Adrenal gland (tissue), 5 donors: Measurements from ENCODE around the gene ST6GALNAC3.

Source experiments
- CTCF ChIP-seq, 6 experiments: fragments of 450-650 bp in 4 of 6; fragments of 200-600 bp in 2 of 6; sonication (generic) in 1 of 6; IDR thresholded peaks; 1 replicate in 5 of 6; 2 replicates in 1 of 6; pipeline versions ENCODE4 v1.5.1 to v1.8.0; 2016 to 2021; ENCODE audit warnings: antibody characterized with exemption in 6 of 6, mild to moderate bottlenecking in 2 of 6, moderate library complexity in 1 of 6
- POLR2A ChIP-seq, 2 donors: fragments of 450-650 bp; IDR thresholded peaks; one replicate each; pipeline ENCODE4 v1.6.1; 2017; ENCODE audit warnings: antibody characterized with exemption in 2 of 2, mild to moderate bottlenecking in 2 of 2, moderate library complexity in 1 of 2
- donor health status: DM: no; HTN: no; CAD: no.

DNA sequence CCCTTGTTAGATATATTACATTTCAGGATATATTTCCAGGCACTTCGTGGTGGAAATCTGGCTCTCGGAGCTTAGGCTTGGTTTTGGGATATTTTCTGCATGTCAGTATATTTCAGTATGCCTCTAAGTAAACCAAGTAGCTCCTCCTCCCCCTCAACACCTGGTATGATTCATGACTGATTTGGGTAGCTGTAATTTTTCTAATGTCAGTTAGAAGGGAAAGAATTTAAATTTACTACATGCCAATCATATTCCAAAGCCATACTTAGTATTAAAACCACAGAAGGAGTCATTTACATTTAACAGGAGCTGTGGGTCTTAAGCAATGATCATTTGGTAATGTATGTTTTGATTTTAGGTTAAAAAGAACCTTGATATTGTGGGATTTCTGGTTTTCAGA is 40.6 kb downstream of the ST6GALNAC3 start:
- TF ChIP-seq CTCF (IDR thresholded peaks at IDR 0.05) (no peak), POLR2A (IDR thresholded peaks at IDR 0.05) (no peak)
